Measurements from ENCODE around the gene HAS3. TPM values are rescaled to one million over a fixed set of nuclear protein-coding genes. Genes with fewer than 3 reads are reported as not detected.
"Not testable (repeated sequence)": the region's sequence is repeated elsewhere in the genome, so short reads cannot be mapped to it uniquely, and the experiment has no call there.

The HAS3 gene
- polyA plus RNA-seq, 3 donors = 0.67 to 1.1 (median 0.79) TPM

GRCh38 chr16:69112285-69113129 lies 7.1 kb downstream of the HAS3 start:
- H3K27ac ChIP-seq (ENCODE audit: low read depth, low read length) = no peak overlapping the region
- WGBS, 3 donors = 38 to 49% (median 48%) methylated on average over 6 of the region's 6 CpGs

- H3K27ac ChIP-seq (ENCODE audit: low read depth, low read length) = no peak overlapping the region
- WGBS, 3 donors = 89 to 97% (median 93%) methylated on average over 7 of the region's 7 CpGs
These were observed 7.8 kb downstream of the HAS3 start for GRCh38 chr16:69113216-69113615.

- WGBS, 3 donors = 89 to 94% (median 90%) methylated on average over 25 of the region's 25 CpGs
- H3K27ac ChIP-seq (ENCODE audit: low read depth, low read length) = no peak overlapping the region
These were observed 9.0 kb downstream of the HAS3 start for GRCh38 chr16:69114346-69114975.

- no peak overlapping the region for H3K27ac ChIP-seq (ENCODE audit: low read depth, low read length)
- 96 to 100% (median 98%) methylated on average over 6 of the region's 6 CpGs for WGBS, 3 donors
These were observed 9.5 kb downstream of the HAS3 start for GRCh38 chr16:69114976-69115355.

- 96% methylated on average over 5 of the region's 5 CpGs for WGBS, 3 donors
- H3K27ac ChIP-seq (ENCODE audit: low read depth, low read length) = no peak overlapping the region
These were observed 9.9 kb downstream of the HAS3 start for GRCh38 chr16:69115361-69115760.

- no peak overlapping the region for H3K27ac ChIP-seq (ENCODE audit: low read depth, low read length)
- 56 to 76% (median 74%) methylated on average over 1 of the region's 1 CpG for WGBS, 3 donors
These were observed 10.4 kb downstream of the HAS3 start for GRCh38 chr16:69115837-69116236.

- H3K27ac ChIP-seq (ENCODE audit: low read depth, low read length) = no peak overlapping the region
- WGBS, 3 donors = 71 to 80% (median 73%) methylated on average over 7 of the region's 7 CpGs
These were observed 10.9 kb downstream of the HAS3 start for GRCh38 chr16:69116256-69116875.

- WGBS, 3 donors = 59 to 63% (median 61%) methylated on average over 6 of the region's 6 CpGs
- H3K27ac ChIP-seq (ENCODE audit: low read depth, low read length) = no peak overlapping the region
These were observed 11.5 kb downstream of the HAS3 start for GRCh38 chr16:69116906-69117305.

GRCh38 chr16:69118468-69118867 lies 13.0 kb downstream of the HAS3 start:
- whole genome bisulfite sequencing, 3 donors = 54 to 96% (median 95%) methylated on average over 2 of the region's 2 CpGs
- H3K27ac ChIP-seq (ENCODE audit: low read depth, low read length) = no peak overlapping the region

- 40 to 77% (median 76%) methylated on average over 2 of the region's 2 CpGs for WGBS, 3 donors
- H3K27ac ChIP-seq (ENCODE audit: low read depth, low read length) = no peak overlapping the region
These were observed 13.5 kb downstream of the HAS3 start for GRCh38 chr16:69118994-69119393.

- H3K27ac ChIP-seq (ENCODE audit: low read depth, low read length) = no peak overlapping the region
- WGBS, 3 donors = 60 to 100% (median 100%) methylated on average over 2 of the region's 2 CpGs
These were observed 14.1 kb downstream of the HAS3 start for GRCh38 chr16:69119536-69119935.

GRCh38 chr16:69120096-69120664 lies 14.7 kb downstream of the HAS3 start:
- H3K27ac ChIP-seq (ENCODE audit: low read depth, low read length) = no peak overlapping the region
- 95 to 97% (median 97%) methylated on average over 19 of the region's 19 CpGs for WGBS, 3 donors

GRCh38 chr16:69123910-69124309 lies 18.5 kb downstream of the HAS3 start:
- WGBS, 3 donors = 75 to 84% (median 83%) methylated on average over 3 of the region's 3 CpGs
- no peak overlapping the region for H3K27ac ChIP-seq (ENCODE audit: low read depth, low read length)

GRCh38 chr16:69124406-69124805 lies 19.0 kb downstream of the HAS3 start:
- WGBS, 3 donors = 85 to 92% (median 87%) methylated on average over 8 of the region's 8 CpGs
- not testable (repeated sequence) for H3K27ac ChIP-seq (ENCODE audit: low read depth, low read length)

- H3K27ac ChIP-seq (ENCODE audit: low read depth, low read length) = not testable (repeated sequence)
- WGBS, 3 donors = 93 to 96% (median 94%) methylated on average over 14 of the region's 14 CpGs
These were observed 19.5 kb downstream of the HAS3 start for GRCh38 chr16:69124961-69125360.

GRCh38 chr16:69126221-69126620 lies 20.8 kb downstream of the HAS3 start:
- H3K27ac ChIP-seq (ENCODE audit: low read depth, low read length) = no peak overlapping the region
- 70 to 74% (median 74%) methylated on average over 3 of the region's 3 CpGs for WGBS, 3 donors

- not testable (repeated sequence) for H3K27ac ChIP-seq (ENCODE audit: low read depth, low read length)
- WGBS, 3 donors = 93 to 97% (median 96%) methylated on average over 10 of the region's 10 CpGs
These were observed 21.3 kb downstream of the HAS3 start for GRCh38 chr16:69126801-69127200.

- 88 to 94% (median 93%) methylated on average over 12 of the region's 12 CpGs for WGBS, 3 donors
- no peak overlapping the region for H3K27ac ChIP-seq (ENCODE audit: low read depth, low read length)
These were observed 22.6 kb downstream of the HAS3 start for GRCh38 chr16:69127966-69128510.

GRCh38 chr16:69130461-69130860 lies 25.0 kb downstream of the HAS3 start:
- H3K27ac ChIP-seq (ENCODE audit: low read depth, low read length) = no peak overlapping the region
- WGBS, 3 donors = 31 to 72% (median 66%) methylated on average over 6 of the region's 6 CpGs
